GM06990 (cell line): ENCODE measurements around the gene CEACAM5.
A peak's percentile ranks its signal among the peaks of the same experiment; 100 is the strongest.

ENCODE experiments used
- DNase-seq: peaks from one replicate; pipeline ENCODE4 v3.0.0-alpha.2; 2011; ENCODE audit not compliant: insufficient read length; ENCODE audit errors: extremely low read depth
- H3K27me3 ChIP-seq: replicated peaks from 2 replicates; pipeline ENCODE4 v1.6.0; 2011; ENCODE audit warnings: low read length; ENCODE audit not compliant: control insufficient read depth, insufficient read depth
- H3K36me3 ChIP-seq: 2 replicates; pipeline ENCODE4 v1.5.1; 2011; ENCODE audit warnings: low read length; ENCODE audit not compliant: control insufficient read depth, insufficient read depth
- H3K4me3 ChIP-seq: replicated peaks from 2 replicates; pipeline ENCODE4 v1.5.1; 2011; ENCODE audit warnings: low read depth, mild to moderate bottlenecking, control low read depth, low read length
- CTCF ChIP-seq: IDR thresholded peaks from 2 replicates; pipeline ENCODE4 v1.5.1; 2011; ENCODE audit warnings: low read length, control low read depth, mild to moderate bottlenecking, inconsistent platforms; ENCODE audit not compliant: insufficient read depth, poor library complexity, severe bottlenecking

CEACAM5 gene

GRCh38 chr19:41701401-41702075 is 6.9 kb upstream of the CEACAM5 start:
- peaks cover 2% of the 10 kb centered on the region; the same call in 1 of the 2 replicates for H3K27me3 ChIP-seq
- no peaks in the 10 kb centered on the region for H3K36me3 ChIP-seq
- H3K4me3 ChIP-seq = no peak overlapping the region
- DNase-seq = no peak
- TF ChIP-seq CTCF = peak; percentile 48

GRCh38 chr19:41702171-41702651 is 6.2 kb upstream of the CEACAM5 start:
- no peak for TF ChIP-seq CTCF
- H3K27me3 ChIP-seq = peaks cover 2% of the 10 kb centered on the region; the same call in 1 of the 2 replicates

DNA sequence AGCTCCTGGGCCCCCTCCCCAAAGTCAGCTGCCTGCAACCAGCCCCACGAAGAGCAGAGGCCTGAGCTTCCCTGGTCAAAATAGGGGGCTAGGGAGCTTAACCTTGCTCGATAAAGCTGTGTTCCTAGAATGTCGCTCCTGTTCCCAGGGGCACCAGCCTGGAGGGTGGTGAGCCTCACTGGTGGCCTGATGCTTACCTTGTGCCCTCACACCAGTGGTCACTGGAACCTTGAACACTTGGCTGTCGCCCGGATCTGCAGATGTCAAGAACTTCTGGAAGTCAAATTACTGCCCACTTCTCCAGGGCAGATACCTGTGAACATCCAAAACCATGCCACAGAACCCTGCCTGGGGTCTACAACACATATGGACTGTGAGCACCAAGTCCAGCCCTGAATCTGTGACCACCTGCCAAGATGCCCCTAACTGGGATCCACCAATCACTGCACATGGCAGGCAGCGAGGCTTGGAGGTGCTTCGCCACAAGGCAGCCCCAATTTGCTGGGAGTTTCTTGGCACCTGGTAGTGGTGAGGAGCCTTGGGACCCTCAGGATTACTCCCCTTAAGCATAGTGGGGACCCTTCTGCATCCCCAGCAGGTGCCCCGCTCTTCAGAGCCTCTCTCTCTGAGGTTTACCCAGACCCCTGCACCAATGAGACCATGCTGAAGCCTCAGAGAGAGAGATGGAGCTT is 4.7 kb upstream of the CEACAM5 start:
- DNase-seq = no peak
- H3K27me3 ChIP-seq = peaks cover 2% of the 10 kb centered on the region; the same call in 1 of the 2 replicates
- H3K36me3 ChIP-seq = no peaks in the 10 kb centered on the region
- no peak overlapping the region for H3K4me3 ChIP-seq
- no peak for TF ChIP-seq CTCF

More at GRCh38 chr19:41702171-41702651, 6.2 kb upstream of the CEACAM5 start:
- H3K4me3 ChIP-seq = no peak overlapping the region
- no peak for DNase-seq
- H3K36me3 ChIP-seq = no peaks in the 10 kb centered on the region

- Histone ChIP-seq H3K27me3 (peaks cover 4% of the 10 kb centered on the region), H3K4me3 (no peak overlapping the region), H3K36me3 (no peaks in the 10 kb centered on the region)
- no peak for DNase-seq
- TF ChIP-seq CTCF = no peak
Observed at GRCh38 chr19:41705393-41706174, 2.8 kb upstream of the CEACAM5 start.

DNA sequence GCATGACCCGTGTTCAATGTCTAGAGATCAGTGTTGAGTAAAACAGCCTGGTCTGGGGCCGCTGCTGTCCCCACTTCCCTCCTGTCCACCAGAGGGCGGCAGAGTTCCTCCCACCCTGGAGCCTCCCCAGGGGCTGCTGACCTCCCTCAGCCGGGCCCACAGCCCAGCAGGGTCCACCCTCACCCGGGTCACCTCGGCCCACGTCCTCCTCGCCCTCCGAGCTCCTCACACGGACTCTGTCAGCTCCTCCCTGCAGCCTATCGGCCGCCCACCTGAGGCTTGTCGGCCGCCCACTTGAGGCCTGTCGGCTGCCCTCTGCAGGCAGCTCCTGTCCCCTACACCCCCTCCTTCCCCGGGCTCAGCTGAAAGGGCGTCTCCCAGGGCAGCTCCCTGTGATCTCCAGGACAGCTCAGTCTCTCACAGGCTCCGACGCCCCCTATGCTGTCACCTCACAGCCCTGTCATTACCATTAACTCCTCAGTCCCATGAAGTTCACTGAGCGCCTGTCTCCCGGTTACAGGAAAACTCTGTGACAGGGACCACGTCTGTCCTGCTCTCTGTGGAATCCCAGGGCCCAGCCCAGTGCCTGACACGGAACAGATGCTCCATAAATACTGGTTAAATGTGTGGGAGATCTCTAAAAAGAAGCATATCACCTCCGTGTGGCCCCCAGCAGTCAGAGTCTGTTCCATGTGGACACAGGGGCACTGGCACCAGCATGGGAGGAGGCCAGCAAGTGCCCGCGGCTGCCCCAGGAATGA is 1.5 kb upstream of the CEACAM5 start:
- TF ChIP-seq CTCF = peak; percentile 96
- Histone ChIP-seq H3K27me3 (peaks cover 6% of the 10 kb centered on the region), H3K36me3 (no peaks in the 10 kb centered on the region), H3K4me3 (no peak overlapping the region)
- DNase-seq = peak; percentile 75
